ENCODE measurements around the gene NTM. TPM values are rescaled to one million over a fixed set of nuclear protein-coding genes. Genes with fewer than 3 reads are reported as not detected.

The NTM gene
- total RNA-seq, 1 experiment from 2014 or later = not detected

GRCh38 chr11:132118661-132119060 is 748.2 kb downstream of the NTM start:
- ATAC-seq = no peak
- H3K9me3 ChIP-seq (ENCODE audit: control insufficient read depth in 1 of 2, insufficient read depth in 1 of 2, low read depth in 1 of 2, low read length in 2 of 2) = peaks cover 7 to 20% of the 10 kb centered on the region in 2 experiments; a peak in 2 of 4 replicates
- POLR2A ChIA-PET = no interaction called here
- no peak overlapping the region for H2AFZ ChIP-seq (ENCODE audit: low read depth, low read length, poor library complexity, severe bottlenecking)
- H3K79me2 ChIP-seq (ENCODE audit: insufficient read depth, low read length) = no peaks in the 10 kb centered on the region
- no peaks in the 10 kb centered on the region for H3K9me2 ChIP-seq (ENCODE audit: insufficient read depth)
- no peak overlapping the region for H3K4me3 ChIP-seq (replicated peaks in 1 of 2; ENCODE audit: low read depth in 1 of 2, low read length in 2 of 2)
- H3K27me3 ChIP-seq (ENCODE audit: insufficient read depth, low read length) = no peaks in the 10 kb centered on the region
- H3K9ac ChIP-seq (ENCODE audit: low read length) = no peak overlapping the region
- DNase-seq (ENCODE audit: low read depth, low spot score) = no peak
- intact Hi-C loops (cut with micrococcal nuclease) = no loop called here
- no TSS peak for BruUV-seq (replicated peaks)
- H3K36me3 ChIP-seq (ENCODE audit: control insufficient read depth in 1 of 2, insufficient read depth in 2 of 2, low read length in 2 of 2) = no peaks in the 10 kb centered on the region
- RAD21 ChIA-PET (ENCODE audit: low non-redundant PET in 1 of 2, low total read pairs in 2 of 2, uncharacterized antibody in 2 of 2, unreplicated experiment in 2 of 2) = no interaction called here
- no peak overlapping the region for H3K4me2 ChIP-seq (ENCODE audit: low read length)
- CTCF ChIA-PET = no interaction called here
- no peak for TF ChIP-seq ZBTB33 (IDR thresholded peaks at IDR 0.05; ENCODE audit: extremely low read depth, insufficient replicate concordance, low read length)
- no peak for TF ChIP-seq JUND (IDR thresholded peaks at IDR 0.05)
- no peak for TF ChIP-seq RAD21 (IDR thresholded peaks at IDR 0.05; ENCODE audit: low read depth)
- no peak for TF ChIP-seq EGR1 (IDR thresholded peaks at IDR 0.05; ENCODE audit: low read depth)
- TF ChIP-seq MAX (IDR thresholded peaks at IDR 0.05) = no peak
- no peak for TF ChIP-seq ZNF274 (IDR thresholded peaks at IDR 0.05; ENCODE audit: low read depth, low read length)
- no peaks in the 10 kb centered on the region for H4K20me1 ChIP-seq (ENCODE audit: insufficient read depth)
- no peak overlapping the region for H3K27ac ChIP-seq (ENCODE audit: low read depth, low read length)
- H3K4me1 ChIP-seq (ENCODE audit: control insufficient read depth in 1 of 2, insufficient read depth in 2 of 2, low read length in 2 of 2) = no peaks in the 10 kb centered on the region

- ATAC-seq (no peak), DNase-seq (ENCODE audit: low read depth, low spot score) (no peak)
- ChIA-PET CTCF (no interaction called here), POLR2A (no interaction called here), RAD21 (ENCODE audit: low non-redundant PET in 1 of 2, low total read pairs in 2 of 2, uncharacterized antibody in 2 of 2, unreplicated experiment in 2 of 2) (no interaction called here)
- TF ChIP-seq YY1 (IDR thresholded peaks at IDR 0.05; ENCODE audit: extremely low read depth, insufficient replicate concordance, low read depth, low read length) = no peak
- no peak for TF ChIP-seq POLR2A (IDR thresholded peaks at IDR 0.05; ENCODE audit: borderline replicate concordance, extremely low read depth, insufficient read depth, insufficient read length)
- TF ChIP-seq ZNF274 (IDR thresholded peaks at IDR 0.05; ENCODE audit: low read depth, low read length) = no peak
- no peak for TF ChIP-seq CTCF (IDR thresholded peaks at IDR 0.05 in 2 of 3, conservative IDR thresholded peaks at IDR 0.05 in 1 of 3; ENCODE audit: borderline replicate concordance in 1 of 3, insufficient read depth in 1 of 3, low read depth in 2 of 3, low read length in 2 of 3)
- TF ChIP-seq REST (IDR thresholded peaks at IDR 0.05; ENCODE audit: low read depth) = no peak
- Histone ChIP-seq H3K27ac (ENCODE audit: low read depth, low read length) (no peak overlapping the region), H3K4me1 (ENCODE audit: control insufficient read depth in 1 of 2, insufficient read depth in 2 of 2, low read length in 2 of 2) (no peaks in the 10 kb centered on the region), H3K4me3 (replicated peaks in 1 of 2; ENCODE audit: low read depth in 1 of 2, low read length in 2 of 2) (no peak overlapping the region), H2AFZ (ENCODE audit: low read depth, low read length, poor library complexity, severe bottlenecking) (no peak overlapping the region), H4K20me1 (ENCODE audit: insufficient read depth) (no peaks in the 10 kb centered on the region), H3K27me3 (ENCODE audit: insufficient read depth, low read length) (no peaks in the 10 kb centered on the region), H3K9me2 (ENCODE audit: insufficient read depth) (no peaks in the 10 kb centered on the region), H3K9ac (ENCODE audit: low read length) (no peak overlapping the region), H3K36me3 (ENCODE audit: control insufficient read depth in 1 of 2, insufficient read depth in 2 of 2, low read length in 2 of 2) (no peaks in the 10 kb centered on the region), H3K4me2 (ENCODE audit: low read length) (no peak overlapping the region), H3K9me3 (ENCODE audit: control insufficient read depth in 1 of 2, insufficient read depth in 1 of 2, low read depth in 1 of 2, low read length in 2 of 2) (peaks cover 7 to 20% of the 10 kb centered on the region in 2 experiments; a peak in 2 of 4 replicates), H3K79me2 (ENCODE audit: insufficient read depth, low read length) (no peaks in the 10 kb centered on the region)
- intact Hi-C loops (cut with micrococcal nuclease) = no loop called here
- BruUV-seq (replicated peaks) = no TSS peak
These were observed 749.2 kb downstream of the NTM start for GRCh38 chr11:132119573-132119972.

Data from HCT116 (cell line).